ENCODE results near the gene FOXO3.

- TF ChIP-seq CTCF (IDR thresholded peaks at IDR 0.05) (no peak), POLR2A (IDR thresholded peaks at IDR 0.05) (no peak)
Measured at GRCh38 chr6:108592371-108593337, 31.9 kb downstream of the FOXO3 start.
